ENCODE measurements around the gene RNASE4. TPM values are rescaled to one million over a fixed set of nuclear protein-coding genes. Genes with fewer than 3 reads are reported as not detected.
"Not testable (repeated sequence)": the region's sequence is repeated elsewhere in the genome, so short reads cannot be mapped to it uniquely, and the experiment has no call there.

RNASE4 gene
- total RNA-seq, result 2.6 TPM in 2 replicates
- long read RNA-seq, transcript RNASE4-203 (2 exons, 2,520 nt), result major isoform, 10 of 11 reads
- long read RNA-seq, partial matches to known transcripts, result 0 of 11 reads
- long read RNA-seq, other reads (novel, unspliced or antisense), result 0 of 11 reads

GRCh38 chr14:20683891-20684661 is at the start of gene RNASE4:
Gene RNASE4 (plus strand): TSS chr14:20684560. CDS start chr14:20699372, 14,812 bp downstream.
- no peaks in the 10 kb centered on the region for H3K9me3 Mint-ChIP-seq
- no peak within 1 kb of the TSS for H3K4me3 Mint-ChIP-seq
- peaks cover 20% of the 10 kb centered on the region for H3K27me3 Mint-ChIP-seq (ENCODE audit: low read depth)
- DNase-seq (ENCODE audit: low read depth, low spot score), result peak; percentile 83
- no peak for TF ChIP-seq CTCF (conservative IDR thresholded peaks at IDR 0.05)
- H3K27ac Mint-ChIP-seq (ENCODE audit: unreplicated experiment), result peak within 1 kb of the TSS; percentile 37
- peaks cover 8% of the 10 kb centered on the region for H3K4me1 Mint-ChIP-seq
- no peaks in the 10 kb centered on the region for H3K36me3 Mint-ChIP-seq (ENCODE audit: low read depth)

- H3K4me3 Mint-ChIP-seq, result no peak within 1 kb of the TSS
- no peaks in the 10 kb centered on the region for H3K36me3 Mint-ChIP-seq (ENCODE audit: low read depth)
- peaks cover 87% of the 10 kb centered on the region for H3K27me3 Mint-ChIP-seq (ENCODE audit: low read depth)
Measured at GRCh38 chr14:20641591-20641990, 42.8 kb upstream of the RNASE4 start, which contains the start of gene OR6S1. Gene OR6S1 (minus strand): TSS chr14:20641691. CDS start chr14:20641691, 0 bp downstream.

GRCh38 chr14:20642182-20642581 is 42.2 kb upstream of the RNASE4 start:
- Mint-ChIP-seq H3K4me1 (no peaks in the 10 kb centered on the region), H3K27ac (ENCODE audit: unreplicated experiment) (no peak overlapping the region), H3K4me3 (no peak overlapping the region), H3K27me3 (ENCODE audit: low read depth) (peaks cover 81% of the 10 kb centered on the region), H3K36me3 (ENCODE audit: low read depth) (no peaks in the 10 kb centered on the region), H3K9me3 (no peaks in the 10 kb centered on the region)
- no peak for TF ChIP-seq CTCF (conservative IDR thresholded peaks at IDR 0.05)
- DNase-seq (ENCODE audit: low read depth, low spot score), result no peak

More at GRCh38 chr14:20641591-20641990, 42.8 kb upstream of the RNASE4 start, which contains the start of gene OR6S1:
- Mint-ChIP-seq H3K27ac (ENCODE audit: unreplicated experiment) (no peak within 1 kb of the TSS), H3K9me3 (no peaks in the 10 kb centered on the region), H3K4me1 (no peaks in the 10 kb centered on the region)
- no peak for TF ChIP-seq CTCF (conservative IDR thresholded peaks at IDR 0.05)
- DNase-seq (ENCODE audit: low read depth, low spot score), result no peak

- not testable (repeated sequence) for H3K4me1 Mint-ChIP-seq; H3K36me3 Mint-ChIP-seq (ENCODE audit: low read depth); DNase-seq (ENCODE audit: low read depth, low spot score); H3K9me3 Mint-ChIP-seq; H3K27ac Mint-ChIP-seq (ENCODE audit: unreplicated experiment); H3K4me3 Mint-ChIP-seq
- peaks cover 82% of the 10 kb centered on the region for H3K27me3 Mint-ChIP-seq (ENCODE audit: low read depth)
Measured at GRCh38 chr14:20642755-20643154, 41.6 kb upstream of the RNASE4 start.

GRCh38 chr14:20644520-20644919 is 39.8 kb upstream of the RNASE4 start:
- Mint-ChIP-seq H3K27ac (ENCODE audit: unreplicated experiment) (no peak overlapping the region), H3K27me3 (ENCODE audit: low read depth) (peaks cover 80% of the 10 kb centered on the region)

More at GRCh38 chr14:20644520-20644919, 39.8 kb upstream of the RNASE4 start:
- Mint-ChIP-seq H3K9me3 (no peaks in the 10 kb centered on the region), H3K4me1 (no peaks in the 10 kb centered on the region), H3K36me3 (ENCODE audit: low read depth) (no peaks in the 10 kb centered on the region), H3K4me3 (no peak overlapping the region)
- TF ChIP-seq CTCF (conservative IDR thresholded peaks at IDR 0.05), result no peak
- DNase-seq (ENCODE audit: low read depth, low spot score), result no peak
